HUES64 (cell line): Measurements from ENCODE around the gene CHST3.

Source experiments
- H3K27ac ChIP-seq: 2 replicates; pipeline ENCODE4 v1.7.0; 2013; ENCODE audit warnings: low read depth, low read length, inconsistent platforms
- H3K27me3 ChIP-seq: 2 replicates; pipeline ENCODE4 v1.6.1; 2013; ENCODE audit warnings: mild to moderate bottlenecking, low read length; ENCODE audit not compliant: insufficient read depth
- H3K36me3 ChIP-seq: 2 replicates; pipeline ENCODE4 v1.6.1; 2013; ENCODE audit warnings: mild to moderate bottlenecking, low read length; ENCODE audit not compliant: insufficient read depth
- H3K4me1 ChIP-seq: 2 replicates; pipeline ENCODE4 v1.6.1; 2013; ENCODE audit warnings: mild to moderate bottlenecking, low read length, moderate library complexity; ENCODE audit not compliant: insufficient read depth
- H3K4me3 ChIP-seq: 2 replicates; pipeline ENCODE4 v1.5.1; 2013; ENCODE audit warnings: mild to moderate bottlenecking, low read length, moderate library complexity
- H3K9ac ChIP-seq: 2 replicates; pipeline ENCODE4 v1.6.1; 2013; ENCODE audit warnings: mild to moderate bottlenecking, low read depth, low read length
- H3K9me3 ChIP-seq: 2 replicates; pipeline ENCODE4 v1.6.1; 2013; ENCODE audit warnings: low read depth, low read length; ENCODE audit not compliant: insufficient read depth
- WGBS: fragments of 150-250, 120-280 bp; methylation state at CpG from one replicate; pipeline ENCODE4 v1.1.7; 2013; ENCODE audit warnings: missing lambda C conversion rate; 5-methylcytosine and 5-hydroxymethylcytosine counted together

CHST3 gene

DNA sequence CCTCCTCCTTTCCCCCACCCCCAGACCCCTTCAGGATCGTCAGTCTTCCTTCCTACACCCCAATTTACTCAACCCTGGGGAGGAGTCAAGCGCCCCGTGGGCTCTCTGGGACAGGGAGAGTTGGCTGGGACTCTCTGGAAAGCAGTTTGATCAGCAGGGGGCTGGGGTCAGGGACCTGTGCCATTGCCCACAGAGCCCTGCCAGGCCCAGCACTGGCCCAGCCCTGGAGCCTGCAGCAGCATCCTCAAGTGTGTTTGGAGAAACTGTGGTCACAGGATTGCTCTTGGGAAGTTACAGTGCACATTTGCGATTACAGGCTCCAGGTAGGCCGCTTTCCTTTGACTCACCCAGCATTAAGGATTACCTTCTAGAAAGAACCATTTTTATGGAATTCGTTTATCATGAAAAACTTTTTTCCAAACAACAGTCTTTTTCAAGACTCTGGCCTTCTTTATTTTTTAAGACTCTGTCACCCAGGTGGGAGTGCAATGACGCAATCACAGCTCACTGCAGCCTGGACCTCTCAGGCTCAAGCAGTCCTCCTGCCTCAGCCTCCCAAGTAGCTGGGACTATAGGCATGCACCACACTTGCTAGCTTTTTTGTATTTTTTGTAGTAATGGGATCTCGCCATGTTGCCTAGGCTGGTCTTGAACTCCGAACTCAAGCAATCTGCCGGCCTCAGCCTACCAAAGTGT lies 50.7 kb downstream of the CHST3 start:
- WGBS, result 93% methylated on average over 9 of the region's 10 CpGs
- Histone ChIP-seq H3K4me3 (no peak overlapping the region), H3K4me1 (peaks cover under 1% of the 10 kb centered on the region; the same call in 1 of the 2 replicates), H3K36me3 (no peaks in the 10 kb centered on the region), H3K9ac (no peak overlapping the region), H3K27me3 (no peaks in the 10 kb centered on the region), H3K27ac (no peak overlapping the region), H3K9me3 (no peaks in the 10 kb centered on the region)

DNA sequence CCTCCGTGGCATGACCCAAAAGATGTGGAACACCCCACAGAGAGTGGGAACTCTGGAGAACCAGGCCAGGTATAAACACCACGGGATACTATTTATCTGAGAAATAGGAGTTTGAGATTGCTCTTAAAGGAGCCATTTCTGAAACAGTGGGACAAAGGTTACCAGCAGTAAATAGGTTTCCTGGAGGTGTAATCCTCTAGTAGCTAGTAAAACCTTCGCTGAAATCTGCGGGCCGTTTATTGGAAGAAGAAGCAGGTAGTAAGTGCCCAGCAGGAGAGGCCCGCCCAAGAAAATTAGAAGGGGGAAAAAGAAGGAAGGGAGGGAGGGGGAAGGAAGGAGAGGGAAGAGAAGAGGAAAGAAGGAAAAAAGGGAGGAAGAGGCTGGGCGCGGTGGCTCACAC lies 51.6 kb downstream of the CHST3 start:
- Histone ChIP-seq H3K4me1 (no peaks in the 10 kb centered on the region; the same call in 1 of the 2 replicates), H3K9me3 (no peaks in the 10 kb centered on the region), H3K4me3 (no peak overlapping the region), H3K9ac (no peak overlapping the region), H3K27ac (no peak overlapping the region), H3K36me3 (no peaks in the 10 kb centered on the region), H3K27me3 (no peaks in the 10 kb centered on the region)
- WGBS, result 75% methylated on average over 8 of the region's 8 CpGs

DNA sequence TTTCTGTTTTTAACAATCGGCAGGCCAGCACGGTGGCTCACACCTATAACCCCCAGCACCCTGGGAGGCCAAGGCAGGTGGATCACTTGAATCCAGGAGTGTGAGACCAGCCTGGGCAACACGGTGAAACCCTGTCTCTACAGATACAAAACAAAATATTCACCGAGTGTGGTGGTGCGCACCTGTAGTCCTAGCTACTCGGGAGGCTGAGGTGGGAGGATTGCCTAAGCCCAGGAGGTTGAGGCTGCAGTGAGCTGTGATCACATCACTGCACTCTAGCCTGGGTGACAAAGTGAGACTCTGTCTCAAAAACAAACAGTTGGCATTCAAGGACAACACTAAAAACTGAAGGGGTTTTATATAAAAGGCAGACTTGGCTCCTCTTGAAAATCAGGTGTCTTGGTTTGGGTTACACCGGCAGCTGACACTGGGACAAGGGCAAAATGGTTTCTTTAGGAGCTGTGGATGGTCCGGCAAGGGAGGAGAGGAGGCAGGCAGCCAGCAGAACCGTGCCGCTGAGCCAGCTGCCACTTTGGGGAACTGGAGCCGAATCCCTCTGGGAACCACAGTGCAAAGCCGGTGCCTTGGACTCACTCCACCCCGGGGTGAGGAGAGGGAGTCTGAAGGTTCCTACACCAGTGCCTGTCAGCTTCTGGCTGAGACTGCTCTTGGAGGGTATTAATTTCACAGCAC lies 52.6 kb downstream of the CHST3 start:
- no peaks in the 10 kb centered on the region; the same call in 1 of the 2 replicates for H3K4me1 ChIP-seq
- WGBS, result 93% methylated on average over 12 of the region's 13 CpGs

DNA sequence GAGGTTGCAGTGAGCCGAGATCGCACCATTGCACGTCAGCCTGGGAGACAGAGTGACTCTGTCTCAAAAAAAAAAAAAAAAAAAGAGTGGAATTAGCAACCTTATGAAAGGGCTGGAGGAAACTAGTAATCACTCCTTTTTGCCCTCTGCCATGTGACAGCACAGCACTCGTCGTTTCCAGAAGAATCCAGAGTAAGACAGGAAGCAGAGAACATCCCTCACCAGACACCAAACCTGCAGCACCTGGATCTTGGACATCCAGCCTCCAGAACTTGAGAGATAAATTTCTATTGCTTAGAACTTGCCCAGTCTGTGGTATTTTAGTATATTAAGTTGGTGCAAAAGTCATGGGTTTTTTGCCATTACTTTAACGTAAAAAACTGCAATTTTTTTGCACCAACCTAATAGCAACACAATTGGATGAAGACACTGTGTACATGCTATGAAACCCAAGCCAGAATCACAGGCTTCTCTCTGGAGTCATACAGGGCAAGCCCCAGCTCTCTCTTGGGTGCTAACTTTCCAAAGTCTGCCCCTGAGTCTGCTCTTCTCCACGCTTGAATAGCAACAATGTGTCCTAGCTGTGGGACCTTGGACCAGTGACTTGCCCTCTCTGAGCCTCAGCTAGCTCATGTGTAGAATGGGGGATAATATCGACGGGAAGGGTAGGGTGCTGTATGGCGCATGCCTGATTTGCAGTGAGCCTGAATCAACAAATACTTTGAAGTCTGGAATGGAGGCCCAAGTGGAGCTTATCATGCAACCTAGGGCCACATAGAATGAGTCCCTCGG lies 55.1 kb downstream of the CHST3 start:
- H3K4me3 ChIP-seq, result no peak overlapping the region
- no peaks in the 10 kb centered on the region for H3K36me3 ChIP-seq
- no peaks in the 10 kb centered on the region for H3K9me3 ChIP-seq
- H3K9ac ChIP-seq, result no peak overlapping the region
- H3K27ac ChIP-seq, result no peak overlapping the region
- H3K4me1 ChIP-seq, result no peaks in the 10 kb centered on the region; the same call in 1 of the 2 replicates
- no peaks in the 10 kb centered on the region for H3K27me3 ChIP-seq
- WGBS, result 95% methylated on average over 11 of the region's 11 CpGs

More for the DNA sequence above, 52.6 kb downstream of the CHST3 start:
- H3K27me3 ChIP-seq, result no peaks in the 10 kb centered on the region
- no peak overlapping the region for H3K9ac ChIP-seq
- H3K4me3 ChIP-seq, result no peak overlapping the region
- H3K27ac ChIP-seq, result no peak overlapping the region
- H3K9me3 ChIP-seq, result no peaks in the 10 kb centered on the region
- H3K36me3 ChIP-seq, result no peaks in the 10 kb centered on the region

DNA sequence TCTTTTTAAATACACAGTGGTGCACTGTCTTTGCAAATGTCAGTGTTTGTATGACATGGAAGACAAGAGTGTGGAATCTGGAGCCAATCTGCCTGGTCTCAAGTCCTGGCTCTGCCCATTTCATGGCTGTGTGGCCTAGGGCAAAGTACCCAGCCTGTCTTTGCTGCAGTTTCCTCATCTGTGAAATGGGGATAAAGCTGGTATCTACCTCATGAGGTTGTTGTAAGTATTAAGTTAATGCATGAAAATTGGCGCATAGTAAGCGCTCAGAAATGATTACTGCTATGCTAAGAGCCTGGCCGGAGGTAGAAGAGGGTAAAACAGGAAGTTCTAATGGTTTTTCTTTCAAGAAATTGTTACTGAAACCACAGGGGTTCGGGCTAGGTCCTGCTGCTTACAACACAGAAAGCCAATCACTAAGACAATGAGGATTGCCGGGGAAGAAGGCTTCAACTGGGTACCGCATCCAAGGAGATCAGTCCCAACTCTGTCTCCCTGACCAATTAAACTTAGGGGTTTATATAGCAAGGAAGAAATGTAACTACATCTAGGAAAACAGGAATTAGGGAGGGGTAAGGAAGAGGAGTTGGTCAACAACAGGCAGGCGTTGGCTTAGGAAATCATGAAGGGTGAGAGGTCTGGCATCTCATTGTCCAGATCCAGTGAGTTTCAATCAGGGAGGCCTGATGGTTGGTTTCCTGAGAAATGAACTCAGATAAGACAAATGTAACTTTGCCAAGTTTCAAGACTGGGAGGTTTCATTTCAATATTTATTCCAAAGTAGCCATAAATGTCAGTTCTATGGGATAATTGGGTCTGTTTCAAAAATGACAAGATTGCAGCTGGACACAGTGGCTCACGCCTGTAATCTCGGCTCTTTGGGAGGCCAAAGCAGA lies 57.0 kb downstream of the CHST3 start:
- Histone ChIP-seq H3K9ac (no peak overlapping the region), H3K4me1 (no peaks in the 10 kb centered on the region; the same call in 1 of the 2 replicates), H3K9me3 (no peaks in the 10 kb centered on the region), H3K4me3 (no peak overlapping the region), H3K36me3 (no peaks in the 10 kb centered on the region), H3K27ac (no peak overlapping the region), H3K27me3 (no peaks in the 10 kb centered on the region)
- 85% methylated on average over 9 of the region's 9 CpGs for WGBS

DNA sequence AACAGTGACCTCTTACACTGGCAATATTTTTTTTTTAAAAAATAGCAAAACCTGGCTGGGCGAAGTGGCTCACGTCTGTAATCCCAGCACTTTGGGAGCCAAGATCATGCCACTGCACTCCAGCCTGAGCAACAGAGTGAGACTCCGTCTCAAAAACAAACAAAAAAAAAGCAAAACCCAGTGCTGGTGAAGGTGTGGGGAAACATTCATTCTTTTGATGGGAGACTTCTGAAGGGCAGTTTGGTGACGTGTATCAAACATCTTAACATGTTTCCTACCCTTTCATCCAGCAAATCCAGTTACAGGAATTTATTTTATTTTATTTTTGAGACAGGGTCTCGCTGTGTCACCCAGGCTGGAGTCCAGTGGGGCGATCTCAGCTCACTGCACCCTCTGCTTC lies 58.0 kb downstream of the CHST3 start:
- H3K36me3 ChIP-seq, result no peaks in the 10 kb centered on the region
- no peaks in the 10 kb centered on the region; the same call in 1 of the 2 replicates for H3K4me1 ChIP-seq
- H3K4me3 ChIP-seq, result no peak overlapping the region
- no peak overlapping the region for H3K9ac ChIP-seq
- H3K27ac ChIP-seq, result no peak overlapping the region
- no peaks in the 10 kb centered on the region for H3K9me3 ChIP-seq
- no peaks in the 10 kb centered on the region for H3K27me3 ChIP-seq
- WGBS, result over 99% methylated on average over 5 of the region's 6 CpGs

DNA sequence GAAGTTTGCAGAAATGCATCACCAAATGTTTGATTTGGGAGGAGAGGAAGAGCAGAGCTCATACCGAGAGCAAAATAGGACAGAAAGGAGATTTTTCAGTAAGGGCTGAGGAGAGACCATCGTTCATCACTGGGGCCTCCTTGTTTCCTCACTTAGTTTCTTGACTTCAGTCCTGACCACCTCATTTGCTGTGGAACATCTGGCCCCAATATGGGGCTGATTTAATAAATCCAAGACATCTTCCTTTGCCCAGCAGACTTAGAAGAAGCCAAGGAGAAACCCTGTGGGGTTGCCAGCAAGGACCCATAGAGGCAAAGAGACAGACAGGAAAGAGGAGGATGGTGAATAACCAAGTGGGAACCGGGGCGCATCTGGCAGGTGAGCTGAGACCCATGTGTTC lies 60.4 kb downstream of the CHST3 start:
- WGBS, result 91% methylated on average over 4 of the region's 4 CpGs
- Histone ChIP-seq H3K36me3 (no peaks in the 10 kb centered on the region), H3K9me3 (no peaks in the 10 kb centered on the region), H3K27ac (no peak overlapping the region), H3K27me3 (no peaks in the 10 kb centered on the region), H3K4me1 (no peaks in the 10 kb centered on the region), H3K9ac (no peak overlapping the region), H3K4me3 (no peak overlapping the region)

DNA sequence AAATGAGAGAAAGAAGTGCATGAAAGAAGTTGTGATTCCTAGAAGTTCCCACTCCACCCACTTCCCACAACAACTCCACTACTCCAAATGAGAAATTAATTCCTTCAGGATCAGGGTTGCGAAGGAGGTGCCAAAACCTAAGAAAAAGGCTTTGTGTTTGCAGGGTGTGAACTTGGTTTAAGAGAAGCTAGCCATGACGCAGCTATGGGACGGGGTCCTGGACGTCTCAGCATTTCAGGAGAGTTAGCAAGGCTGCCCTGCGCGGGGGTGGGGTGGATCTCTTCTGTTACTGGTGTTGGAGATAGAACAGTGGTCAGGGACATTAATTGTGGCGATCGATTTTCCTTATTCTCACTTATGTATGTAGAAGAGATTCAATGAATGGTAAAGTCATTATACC lies 61.2 kb downstream of the CHST3 start:
- 90% methylated on average over 6 of the region's 8 CpGs for WGBS
- H3K4me1 ChIP-seq, result no peaks in the 10 kb centered on the region
- H3K27me3 ChIP-seq, result no peaks in the 10 kb centered on the region
- H3K9me3 ChIP-seq, result no peaks in the 10 kb centered on the region
- H3K9ac ChIP-seq, result no peak overlapping the region
- no peak overlapping the region for H3K27ac ChIP-seq
- no peak overlapping the region for H3K4me3 ChIP-seq
- H3K36me3 ChIP-seq, result no peaks in the 10 kb centered on the region

DNA sequence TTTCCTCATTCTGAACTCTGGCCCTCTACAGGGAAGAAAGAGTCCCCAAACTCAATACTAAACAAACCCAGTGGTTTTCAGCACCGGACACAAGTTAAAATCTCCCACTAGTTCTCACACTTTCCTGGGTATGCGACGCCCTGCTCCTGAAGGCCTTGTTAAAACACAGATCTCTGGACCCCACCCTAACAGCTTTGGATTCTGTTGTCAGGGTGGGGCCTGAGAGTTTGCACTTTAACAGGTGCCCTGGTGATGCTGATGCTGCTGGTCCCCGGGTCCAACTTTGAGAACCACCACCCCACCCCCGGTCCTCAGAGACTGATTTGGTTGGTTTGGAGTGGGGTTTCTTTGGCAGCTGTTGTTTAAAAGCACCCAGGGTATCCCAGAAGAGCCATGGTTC lies 61.6 kb downstream of the CHST3 start:
- H3K4me1 ChIP-seq, result no peaks in the 10 kb centered on the region
- WGBS, result 74% methylated on average over 4 of the region's 5 CpGs
- H3K4me3 ChIP-seq, result no peak overlapping the region
- H3K9me3 ChIP-seq, result no peaks in the 10 kb centered on the region
- no peaks in the 10 kb centered on the region for H3K36me3 ChIP-seq
- no peak overlapping the region for H3K27ac ChIP-seq
- no peak overlapping the region for H3K9ac ChIP-seq
- no peaks in the 10 kb centered on the region for H3K27me3 ChIP-seq

DNA sequence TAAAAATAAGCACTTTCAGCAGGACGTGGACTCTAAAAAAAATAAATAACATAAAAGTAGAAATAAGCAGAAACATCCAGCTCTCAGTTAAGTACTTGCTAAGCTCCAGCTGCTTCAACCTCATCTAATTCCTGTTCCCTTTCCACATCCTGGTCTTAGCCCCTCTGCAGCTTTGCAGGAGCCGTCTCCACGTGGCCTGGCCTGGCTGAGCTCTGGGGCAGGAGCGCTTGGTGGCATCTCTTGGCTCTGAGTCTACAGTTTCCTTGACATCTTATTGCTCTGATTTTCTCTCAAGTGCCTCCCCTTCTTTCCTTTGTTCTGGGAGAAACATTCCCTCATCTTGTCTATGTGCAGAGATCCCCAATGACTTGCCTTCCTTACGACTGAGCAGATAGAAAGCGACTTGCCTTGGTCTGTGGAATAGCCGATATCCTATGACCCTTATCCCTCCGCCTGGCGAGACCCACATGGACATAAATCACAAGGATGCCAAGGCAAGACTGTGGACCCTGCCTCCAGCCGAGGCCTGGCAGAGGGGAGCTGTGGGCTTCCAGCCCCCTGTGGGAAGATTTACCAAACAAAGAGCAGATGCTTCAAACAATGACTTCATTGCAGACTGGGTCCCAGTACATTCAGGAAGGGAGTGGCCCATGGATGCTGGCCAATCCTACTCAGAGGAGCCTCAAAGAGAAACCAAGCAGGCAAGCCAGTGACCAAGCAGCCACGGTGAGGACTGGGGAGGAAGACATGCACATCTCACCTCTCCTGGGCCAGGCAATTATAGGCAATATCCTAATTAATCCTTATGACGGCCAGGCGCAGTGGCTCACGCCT lies 62.3 kb downstream of the CHST3 start:
- Histone ChIP-seq H3K27ac (no peak overlapping the region), H3K4me1 (no peaks in the 10 kb centered on the region)
- 92% methylated on average over 14 of the region's 14 CpGs for WGBS

More for the DNA sequence above, 62.3 kb downstream of the CHST3 start:
- Histone ChIP-seq H3K9ac (no peak overlapping the region), H3K9me3 (no peaks in the 10 kb centered on the region), H3K27me3 (no peaks in the 10 kb centered on the region), H3K4me3 (no peak overlapping the region), H3K36me3 (no peaks in the 10 kb centered on the region)
